Nephron progenitor cell (in vitro differentiated cells): Measurements from ENCODE around the gene SLC49A4.

Source experiments
- DNase-seq: peaks from one replicate; pipeline ENCODE4 v3.0.0; 2021
- H3K27ac Mint-ChIP-seq: 2 replicates; pipeline ENCODE4 v1.8.0; 2021; ENCODE audit warnings: mild to moderate bottlenecking, moderate library complexity, mixed read lengths
- H3K27me3 Mint-ChIP-seq: 2 replicates; pipeline ENCODE4 v1.8.0; 2021; ENCODE audit warnings: mild to moderate bottlenecking, low read depth, mixed read lengths; ENCODE audit not compliant: poor library complexity
- H3K36me3 Mint-ChIP-seq: 2 replicates; pipeline ENCODE4 v1.8.0; 2021; ENCODE audit warnings: low read depth, mixed read lengths
- H3K4me1 Mint-ChIP-seq: 2 replicates; pipeline ENCODE4 v1.8.0; 2021; ENCODE audit warnings: mixed read lengths
- H3K4me3 Mint-ChIP-seq: 2 replicates; pipeline ENCODE4 v1.8.0; 2021; ENCODE audit warnings: mild to moderate bottlenecking, moderate library complexity, mixed read lengths
- H3K9me3 Mint-ChIP-seq: 2 replicates; pipeline ENCODE4 v1.8.0; 2021; ENCODE audit warnings: mild to moderate bottlenecking, moderate library complexity, mixed read lengths
- TF ChIP-seq, protein P1 (sequence below): fragments of 200-600 bp; sonication (generic); IDR thresholded peaks from 2 replicates; pipeline ENCODE4 v1.5.0; 2021; ENCODE audit warnings: antibody characterized with exemption

The SLC49A4 gene

DNA sequence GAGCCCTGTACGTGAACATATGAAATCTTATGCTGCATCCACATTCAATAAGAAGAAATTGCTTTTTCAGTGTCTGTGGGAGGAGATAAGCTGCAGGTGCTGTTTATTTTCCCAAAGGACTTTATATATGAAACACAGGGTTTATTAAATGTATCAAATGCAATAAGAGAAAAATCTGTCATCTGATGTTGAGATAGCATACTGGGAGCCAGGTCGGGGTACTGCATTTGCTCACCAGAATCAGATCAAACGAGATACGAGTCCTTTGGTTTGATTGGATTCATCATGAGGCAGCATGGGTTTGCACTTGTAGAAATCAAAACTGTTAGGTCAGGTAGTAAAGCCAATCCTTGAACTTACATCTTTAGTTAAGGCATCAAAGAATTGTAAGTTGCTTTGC is 91.4 kb downstream of the SLC49A4 start:
- H3K27me3 Mint-ChIP-seq = no peaks in the 10 kb centered on the region
- H3K27ac Mint-ChIP-seq = no peak overlapping the region
- H3K4me1 Mint-ChIP-seq = peaks cover 18% of the 10 kb centered on the region
- H3K36me3 Mint-ChIP-seq = peaks cover 6% of the 10 kb centered on the region
- TF ChIP-seq, protein P1, sequence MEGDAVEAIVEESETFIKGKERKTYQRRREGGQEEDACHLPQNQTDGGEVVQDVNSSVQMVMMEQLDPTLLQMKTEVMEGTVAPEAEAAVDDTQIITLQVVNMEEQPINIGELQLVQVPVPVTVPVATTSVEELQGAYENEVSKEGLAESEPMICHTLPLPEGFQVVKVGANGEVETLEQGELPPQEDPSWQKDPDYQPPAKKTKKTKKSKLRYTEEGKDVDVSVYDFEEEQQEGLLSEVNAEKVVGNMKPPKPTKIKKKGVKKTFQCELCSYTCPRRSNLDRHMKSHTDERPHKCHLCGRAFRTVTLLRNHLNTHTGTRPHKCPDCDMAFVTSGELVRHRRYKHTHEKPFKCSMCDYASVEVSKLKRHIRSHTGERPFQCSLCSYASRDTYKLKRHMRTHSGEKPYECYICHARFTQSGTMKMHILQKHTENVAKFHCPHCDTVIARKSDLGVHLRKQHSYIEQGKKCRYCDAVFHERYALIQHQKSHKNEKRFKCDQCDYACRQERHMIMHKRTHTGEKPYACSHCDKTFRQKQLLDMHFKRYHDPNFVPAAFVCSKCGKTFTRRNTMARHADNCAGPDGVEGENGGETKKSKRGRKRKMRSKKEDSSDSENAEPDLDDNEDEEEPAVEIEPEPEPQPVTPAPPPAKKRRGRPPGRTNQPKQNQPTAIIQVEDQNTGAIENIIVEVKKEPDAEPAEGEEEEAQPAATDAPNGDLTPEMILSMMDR = no peak
- no peaks in the 10 kb centered on the region for H3K9me3 Mint-ChIP-seq
- no peak for DNase-seq
- H3K4me3 Mint-ChIP-seq = no peak overlapping the region

DNA sequence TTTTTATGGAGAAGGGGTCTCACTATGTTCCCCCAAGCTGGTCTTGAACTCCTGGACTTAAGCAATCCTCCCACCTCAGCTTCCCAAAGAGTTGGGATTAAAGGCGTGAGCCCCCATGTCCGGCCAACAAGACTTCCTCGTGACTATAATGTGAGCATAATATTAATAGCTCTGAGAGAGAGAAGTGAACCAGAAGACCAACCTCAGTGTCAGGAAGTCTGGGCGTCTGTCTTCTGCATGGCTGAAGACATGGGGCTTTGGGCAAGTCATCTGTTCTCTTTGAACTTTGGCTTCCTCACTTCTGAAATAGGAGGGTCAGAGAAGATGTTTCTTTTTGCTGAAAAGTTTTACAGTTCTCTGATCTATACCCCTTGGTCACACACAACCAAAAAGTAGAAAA is 92.1 kb downstream of the SLC49A4 start:
- DNase-seq = no peak
- H3K4me1 Mint-ChIP-seq = peaks cover 18% of the 10 kb centered on the region
- H3K4me3 Mint-ChIP-seq = no peak overlapping the region
- TF ChIP-seq, protein P1 = no peak
- H3K27me3 Mint-ChIP-seq = no peaks in the 10 kb centered on the region
- H3K36me3 Mint-ChIP-seq = no peaks in the 10 kb centered on the region
- no peak overlapping the region for H3K27ac Mint-ChIP-seq
- H3K9me3 Mint-ChIP-seq = no peaks in the 10 kb centered on the region

DNA sequence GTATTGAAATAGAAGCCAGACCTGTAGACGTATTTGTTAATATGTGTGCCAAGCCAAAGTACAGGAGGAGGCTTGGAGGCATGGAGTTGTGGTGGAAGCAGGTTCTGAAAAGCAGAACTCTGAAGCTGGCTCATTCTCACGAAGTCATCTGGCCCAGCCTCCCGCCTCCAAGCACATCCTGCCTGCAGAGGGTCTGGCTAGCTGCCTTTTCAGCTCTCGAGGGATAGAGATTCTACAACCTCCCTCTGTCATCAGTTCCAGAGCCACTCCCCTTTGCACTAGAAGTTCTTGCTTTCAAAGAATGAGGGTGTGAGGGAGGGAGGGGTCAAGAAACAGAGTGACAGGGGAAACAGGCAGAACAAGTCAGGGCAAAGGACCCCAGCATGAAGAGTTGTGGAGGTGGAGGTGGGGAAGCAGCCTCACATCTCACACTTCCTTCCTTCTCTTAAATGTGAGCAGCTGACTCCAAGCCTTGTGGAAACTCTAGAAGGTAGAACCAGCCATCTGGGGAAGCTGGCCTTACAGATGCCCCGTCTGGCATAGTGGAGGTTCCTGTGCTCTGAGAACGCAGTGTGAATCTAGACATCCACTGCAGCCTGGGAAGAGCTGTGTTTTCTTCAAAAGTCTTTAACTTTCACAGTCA is 95.3 kb downstream of the SLC49A4 start:
- H3K4me1 Mint-ChIP-seq = peaks cover 25% of the 10 kb centered on the region
- peaks cover 5% of the 10 kb centered on the region for H3K36me3 Mint-ChIP-seq
- H3K27me3 Mint-ChIP-seq = peaks cover 4% of the 10 kb centered on the region
- no peak overlapping the region for H3K4me3 Mint-ChIP-seq
- peak; percentile 16 for DNase-seq
- no peaks in the 10 kb centered on the region for H3K9me3 Mint-ChIP-seq
- peak overlapping the region; percentile 46 for H3K27ac Mint-ChIP-seq
- TF ChIP-seq, protein P1 = no peak

DNA sequence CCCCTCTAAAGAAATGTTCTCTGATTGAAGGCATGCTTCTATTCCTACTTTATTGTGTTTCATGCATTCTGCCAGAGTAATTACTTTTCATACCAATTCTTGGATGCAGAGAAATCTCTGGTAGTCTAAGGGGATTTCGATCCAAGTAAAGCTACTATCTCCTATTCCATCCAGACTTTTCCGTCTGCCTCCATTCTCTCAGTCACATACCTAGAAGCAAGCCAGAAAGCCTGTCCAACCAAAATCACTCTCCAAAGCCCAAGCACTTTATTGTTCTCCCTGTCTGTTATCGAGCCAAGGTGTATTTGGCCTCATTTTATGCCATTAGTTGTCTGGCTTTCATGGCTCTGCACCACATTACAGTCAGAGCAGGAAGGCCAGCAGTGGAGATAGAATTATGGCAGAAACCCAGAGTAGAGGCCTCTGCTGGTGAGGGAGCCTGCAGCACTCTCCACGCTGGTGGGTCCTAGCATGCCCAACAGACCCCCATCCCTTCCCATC is 95.9 kb downstream of the SLC49A4 start:
- Mint-ChIP-seq H3K27me3 (peaks cover 4% of the 10 kb centered on the region), H3K36me3 (peaks cover 5% of the 10 kb centered on the region), H3K4me3 (no peak overlapping the region), H3K27ac (peak overlapping the region; percentile 46), H3K4me1 (peaks cover 25% of the 10 kb centered on the region), H3K9me3 (no peaks in the 10 kb centered on the region)
- DNase-seq = no peak
- TF ChIP-seq, protein P1 = no peak

DNA sequence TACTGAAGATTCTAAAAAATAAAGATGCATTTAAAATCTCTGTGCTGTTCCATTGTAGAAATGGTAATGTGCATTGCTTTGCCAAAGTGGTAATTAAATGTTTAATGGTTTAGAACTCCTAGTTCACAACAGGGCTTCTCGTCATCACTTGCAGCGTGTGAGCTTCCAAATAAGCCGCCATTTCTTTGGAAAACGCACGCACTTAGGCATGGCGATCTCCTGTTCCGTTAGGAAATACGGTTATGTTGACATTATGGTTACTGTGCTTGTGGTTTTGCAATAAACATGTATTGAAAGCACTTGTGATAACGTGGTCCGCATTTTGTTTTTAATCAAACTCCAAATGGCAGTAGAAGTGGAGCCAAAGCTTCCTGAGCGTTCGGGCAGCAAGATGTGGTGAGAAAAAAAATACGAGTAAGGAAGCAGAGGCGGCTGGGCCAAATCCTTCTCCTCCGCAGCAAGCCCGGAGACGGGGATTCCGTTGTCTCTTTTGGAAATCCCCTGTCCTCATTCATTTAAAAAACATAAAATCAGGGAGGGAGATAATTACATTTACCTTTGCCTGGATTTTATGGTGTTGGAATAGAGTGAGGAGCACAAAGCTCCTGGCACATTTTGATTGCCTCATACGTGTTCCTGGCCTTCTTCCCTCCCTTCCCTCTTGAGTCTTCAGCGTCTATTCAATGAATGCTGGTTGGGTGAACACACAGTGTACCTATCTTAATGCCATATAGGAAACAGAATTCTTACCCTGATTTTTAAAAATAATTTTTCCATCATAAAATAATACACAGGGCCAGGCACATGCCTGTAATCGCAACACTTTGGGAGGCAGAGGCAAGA is 97.5 kb downstream of the SLC49A4 start:
- TF ChIP-seq, protein P1 = no peak
- Mint-ChIP-seq H3K27me3 (peaks cover 12% of the 10 kb centered on the region), H3K9me3 (no peaks in the 10 kb centered on the region), H3K27ac (peak overlapping the region; percentile 54), H3K4me3 (no peak overlapping the region), H3K36me3 (peaks cover 5% of the 10 kb centered on the region), H3K4me1 (peaks cover 25% of the 10 kb centered on the region)
- DNase-seq = no peak
